GM12873 (cell line): ENCODE results near the gene EMD.

Experiments used
- TF ChIP-seq, protein P1 (sequence below): IDR thresholded peaks from 2 replicates; pipeline ENCODE4 v1.5.1; 2012; ENCODE audit warnings: low read depth, mild to moderate bottlenecking, moderate library complexity, low read length, control low read depth; ENCODE audit not compliant: insufficient read depth; ENCODE audit errors: missing control alignments

EMD gene

DNA sequence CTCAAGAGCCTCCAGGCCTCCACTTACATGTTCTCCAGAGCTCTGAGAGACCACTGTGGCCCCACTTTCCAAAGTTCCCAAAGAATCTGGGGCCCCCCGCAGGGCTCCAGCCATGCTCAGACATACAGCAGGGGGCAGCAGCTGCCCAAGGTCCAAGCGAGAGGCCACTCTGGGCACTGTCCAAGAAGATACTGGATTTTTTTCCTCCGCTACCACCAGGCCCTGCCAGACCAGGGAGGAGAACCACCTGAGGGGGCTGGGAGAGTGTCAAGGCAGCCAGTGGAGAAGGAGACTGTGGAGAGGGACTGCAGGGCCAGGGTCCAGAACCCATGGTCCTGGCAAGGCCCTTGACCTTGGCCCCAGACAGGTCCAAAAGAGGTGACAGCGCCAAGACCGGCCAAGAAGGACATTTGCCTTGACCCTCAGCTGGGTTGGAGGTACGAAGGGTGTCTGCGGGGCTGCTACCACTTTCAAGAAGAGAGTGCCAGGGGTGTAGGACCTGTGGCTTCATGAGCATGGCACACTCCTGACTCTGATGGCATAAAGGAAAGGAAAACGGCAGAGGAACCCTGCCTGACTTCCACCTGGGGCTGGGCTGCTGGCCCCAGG is 5.3 kb downstream of the EMD start:
- TF ChIP-seq, protein P1, sequence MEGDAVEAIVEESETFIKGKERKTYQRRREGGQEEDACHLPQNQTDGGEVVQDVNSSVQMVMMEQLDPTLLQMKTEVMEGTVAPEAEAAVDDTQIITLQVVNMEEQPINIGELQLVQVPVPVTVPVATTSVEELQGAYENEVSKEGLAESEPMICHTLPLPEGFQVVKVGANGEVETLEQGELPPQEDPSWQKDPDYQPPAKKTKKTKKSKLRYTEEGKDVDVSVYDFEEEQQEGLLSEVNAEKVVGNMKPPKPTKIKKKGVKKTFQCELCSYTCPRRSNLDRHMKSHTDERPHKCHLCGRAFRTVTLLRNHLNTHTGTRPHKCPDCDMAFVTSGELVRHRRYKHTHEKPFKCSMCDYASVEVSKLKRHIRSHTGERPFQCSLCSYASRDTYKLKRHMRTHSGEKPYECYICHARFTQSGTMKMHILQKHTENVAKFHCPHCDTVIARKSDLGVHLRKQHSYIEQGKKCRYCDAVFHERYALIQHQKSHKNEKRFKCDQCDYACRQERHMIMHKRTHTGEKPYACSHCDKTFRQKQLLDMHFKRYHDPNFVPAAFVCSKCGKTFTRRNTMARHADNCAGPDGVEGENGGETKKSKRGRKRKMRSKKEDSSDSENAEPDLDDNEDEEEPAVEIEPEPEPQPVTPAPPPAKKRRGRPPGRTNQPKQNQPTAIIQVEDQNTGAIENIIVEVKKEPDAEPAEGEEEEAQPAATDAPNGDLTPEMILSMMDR = peak; percentile 4

DNA sequence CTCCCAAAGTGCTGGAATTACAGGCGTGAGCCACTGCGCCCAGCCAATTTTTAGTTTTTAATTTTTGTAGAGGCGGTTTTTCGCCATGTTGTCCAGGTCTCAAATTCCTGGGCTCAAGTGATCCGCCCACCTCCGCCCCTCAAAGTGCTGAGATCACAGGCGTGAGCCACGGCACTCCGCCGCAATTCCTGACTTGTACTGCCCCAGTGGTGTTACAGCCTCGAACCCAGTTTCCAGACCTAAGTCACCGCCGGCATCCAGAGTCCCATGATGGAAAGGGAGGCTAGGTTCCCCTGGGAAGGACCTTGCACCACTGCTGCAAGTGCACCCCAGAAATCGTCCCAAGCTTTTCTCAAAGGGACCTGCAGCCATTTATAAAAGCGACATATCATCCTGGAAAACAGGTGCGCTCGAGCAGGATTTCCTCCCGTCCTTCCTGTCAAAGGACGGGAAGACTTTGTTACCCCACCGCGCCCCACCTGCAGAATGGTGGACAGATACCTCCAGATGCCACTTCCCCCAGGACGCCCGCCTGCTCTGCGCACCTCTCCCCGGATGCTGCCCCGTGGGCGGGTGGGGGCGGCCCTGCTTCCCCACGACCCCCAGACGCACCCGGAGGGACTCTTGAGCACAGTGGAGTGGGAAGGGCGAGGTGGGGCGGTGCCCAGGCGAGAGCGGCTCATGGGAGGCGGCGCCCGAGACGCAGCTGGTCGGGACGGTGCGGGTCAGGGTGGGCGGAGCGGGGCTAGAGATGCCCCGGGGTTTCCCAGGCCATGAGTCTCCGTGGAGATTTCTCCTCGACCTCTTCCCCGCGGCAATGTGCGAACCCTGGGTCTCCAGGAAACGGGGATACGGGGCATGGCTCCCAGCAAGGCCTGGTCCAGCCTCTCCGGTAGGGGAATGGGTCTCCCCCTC is 18.1 kb downstream of the EMD start:
- TF ChIP-seq, protein P1 = no peak

DNA sequence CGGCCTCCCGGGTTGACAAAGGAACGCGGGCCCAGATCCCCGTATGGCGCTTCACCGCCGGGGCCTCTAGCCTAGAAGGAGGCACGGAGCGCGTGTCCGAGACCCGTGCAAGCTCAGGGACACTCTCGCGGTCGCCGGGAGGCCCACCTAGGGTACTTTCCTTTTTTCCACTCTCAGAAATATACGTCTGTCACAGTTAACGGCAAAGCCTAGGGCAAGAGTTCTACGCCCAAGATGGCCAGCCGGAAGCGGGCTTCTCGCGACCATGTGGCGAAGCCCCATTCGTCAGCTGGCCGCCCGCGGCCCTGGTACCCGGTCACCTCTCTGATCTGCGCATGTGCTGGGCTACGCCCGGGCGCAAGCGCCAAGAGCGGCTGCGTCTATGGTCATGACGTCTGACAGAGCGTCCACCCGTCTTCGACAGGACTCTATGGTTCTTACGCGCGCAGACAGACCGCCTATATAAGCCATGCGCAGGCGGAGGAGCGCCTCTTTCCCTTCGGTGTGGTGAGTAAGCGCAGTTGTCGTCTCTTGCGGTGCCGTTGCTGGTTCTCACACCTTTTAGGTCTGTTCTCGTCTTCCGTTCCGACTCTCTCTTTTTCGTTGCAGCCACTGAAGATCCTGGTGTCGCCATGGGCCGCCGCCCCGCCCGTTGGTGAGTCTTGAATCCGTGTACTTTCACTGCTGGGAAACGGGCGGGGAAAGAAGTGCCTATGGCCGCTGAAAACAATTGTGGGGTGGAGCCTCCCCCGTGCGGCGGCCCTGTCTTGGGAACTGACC is 19.0 kb downstream of the EMD start, which contains the start of gene RPL10:
RPL10 (plus strand) TSS at position 490 of the 780 bp plus-strand sequence; CDS start at position 633, 143 bp downstream.
- TF ChIP-seq, protein P1 = no peak

DNA sequence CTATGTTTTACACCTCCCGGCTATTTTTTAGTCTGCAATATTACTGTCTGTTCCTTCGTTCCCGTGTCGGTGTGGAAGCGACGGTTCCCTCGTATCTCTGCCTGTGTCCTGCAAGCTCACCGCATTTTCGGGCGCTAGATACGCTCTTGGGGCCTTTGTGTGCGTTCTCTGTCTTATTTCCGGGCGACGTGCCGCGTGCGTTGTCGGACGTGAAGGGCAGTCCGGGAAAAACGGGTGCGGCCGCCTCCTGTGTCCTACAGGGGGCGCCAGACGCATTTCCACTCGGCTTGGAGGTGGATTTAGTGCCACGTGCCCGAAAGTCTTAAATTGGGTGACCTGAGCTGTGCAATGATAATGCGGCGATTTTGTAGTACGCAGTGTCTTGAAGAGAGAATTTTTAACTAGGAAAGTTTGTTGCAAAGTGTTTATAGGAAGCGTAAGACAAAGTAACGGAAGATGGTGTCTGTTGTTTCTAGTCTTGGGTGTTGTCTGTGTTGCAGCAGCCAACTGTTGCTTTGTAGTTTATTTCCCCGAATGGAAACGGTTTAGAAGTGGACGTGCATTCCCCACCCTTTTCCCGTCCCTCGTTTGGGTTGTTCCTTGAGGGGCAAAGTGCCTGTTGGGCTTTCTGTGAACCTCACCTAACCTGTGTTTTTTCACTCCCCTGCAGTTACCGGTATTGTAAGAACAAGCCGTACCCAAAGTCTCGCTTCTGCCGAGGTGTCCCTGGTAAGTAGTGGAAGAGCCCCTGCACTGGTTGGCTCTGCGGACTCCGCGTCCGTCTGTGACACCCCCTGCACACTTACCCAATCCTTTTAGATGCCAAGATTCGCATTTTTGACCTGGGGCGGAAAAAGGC is 19.8 kb downstream of the EMD start:
- TF ChIP-seq, protein P1 = peak; percentile 72

DNA sequence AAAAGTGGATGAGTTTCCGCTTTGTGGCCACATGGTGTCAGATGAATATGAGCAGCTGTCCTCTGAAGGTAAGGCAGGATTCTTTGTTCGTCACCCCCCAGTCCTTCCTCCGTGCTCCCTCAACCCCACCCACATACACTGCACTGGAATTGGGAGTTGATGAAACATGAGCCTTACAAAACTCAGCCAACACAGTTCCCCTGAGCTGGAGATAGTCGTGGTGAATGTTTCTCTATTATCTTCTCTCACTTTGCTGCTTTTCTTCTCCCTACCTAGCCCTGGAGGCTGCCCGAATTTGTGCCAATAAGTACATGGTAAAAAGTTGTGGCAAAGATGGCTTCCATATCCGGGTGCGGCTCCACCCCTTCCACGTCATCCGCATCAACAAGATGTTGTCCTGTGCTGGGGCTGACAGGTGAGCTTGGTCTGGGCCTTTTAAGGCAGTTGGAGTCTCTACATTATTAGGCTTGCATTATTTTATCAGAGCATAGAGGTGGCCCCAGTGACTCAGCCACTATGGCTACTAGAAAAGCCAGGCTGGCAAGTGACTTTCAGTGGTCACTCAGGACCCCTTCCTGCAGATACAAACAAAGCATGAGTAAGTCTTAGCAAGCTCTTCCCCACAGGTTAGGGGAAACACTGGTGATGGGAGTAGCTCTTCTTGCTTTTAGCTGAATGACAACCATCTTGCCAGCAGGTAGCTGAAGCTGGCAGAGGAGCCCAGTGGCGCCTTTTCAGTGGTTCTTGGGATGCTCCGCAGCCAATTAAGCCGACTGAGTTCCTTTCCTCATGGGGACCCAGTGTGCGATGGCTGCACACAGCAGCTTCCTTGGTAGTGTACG is 20.7 kb downstream of the EMD start:
- TF ChIP-seq, protein P1 = no peak
